ENCODE results near the gene SETDB2. TPM values are rescaled to one million over a fixed set of nuclear protein-coding genes. Genes with fewer than 3 reads are reported as not detected.

SETDB2 gene
- polyA plus RNA-seq, 1 donor from 2014 or later, result 14.6 TPM

DNA sequence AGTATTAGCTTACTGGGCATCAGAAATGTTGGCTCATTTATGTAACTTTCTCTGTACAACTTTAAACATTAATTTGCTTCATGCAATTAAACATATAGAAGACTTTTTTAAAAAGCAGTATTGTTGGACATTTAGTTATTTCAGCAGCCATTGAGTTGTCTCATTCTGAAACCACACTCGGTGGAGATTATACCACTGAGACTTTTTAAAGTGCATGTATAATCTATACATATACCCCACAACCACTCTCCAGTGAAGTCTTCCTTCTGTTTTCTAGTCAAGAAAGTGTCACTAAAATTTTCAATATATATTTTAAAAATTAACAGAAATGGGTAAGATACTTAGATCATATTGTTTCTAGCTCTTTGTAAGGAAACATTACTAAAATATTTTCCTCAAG, 15.5 kb downstream of the SETDB2 start:
- no peaks in the 10 kb centered on the region for H3K27me3 ChIP-seq (ENCODE audit: insufficient read depth, low read depth, low read length)
- H3K27ac ChIP-seq (ENCODE audit: low read length), result no peak overlapping the region
- TF ChIP-seq EZH2 (IDR thresholded peaks at IDR 0.05; ENCODE audit: borderline replicate concordance, insufficient read depth, low read length, poor library complexity, severe bottlenecking) (no peak), EP300 (conservative IDR thresholded peaks at IDR 0.05; ENCODE audit: poor library complexity, severe bottlenecking) (no peak), RAD21 (conservative IDR thresholded peaks at IDR 0.05) (no peak), SMC3 (conservative IDR thresholded peaks at IDR 0.05; ENCODE audit: poor library complexity) (no peak), TAF1 (IDR thresholded peaks at IDR 0.05; ENCODE audit: low read depth) (no peak), POLR2AphosphoS5 (IDR thresholded peaks at IDR 0.05) (no peak), MXI1 (conservative IDR thresholded peaks at IDR 0.05; ENCODE audit: poor library complexity, severe bottlenecking) (no peak)
- TF ChIP-seq, protein P1, sequence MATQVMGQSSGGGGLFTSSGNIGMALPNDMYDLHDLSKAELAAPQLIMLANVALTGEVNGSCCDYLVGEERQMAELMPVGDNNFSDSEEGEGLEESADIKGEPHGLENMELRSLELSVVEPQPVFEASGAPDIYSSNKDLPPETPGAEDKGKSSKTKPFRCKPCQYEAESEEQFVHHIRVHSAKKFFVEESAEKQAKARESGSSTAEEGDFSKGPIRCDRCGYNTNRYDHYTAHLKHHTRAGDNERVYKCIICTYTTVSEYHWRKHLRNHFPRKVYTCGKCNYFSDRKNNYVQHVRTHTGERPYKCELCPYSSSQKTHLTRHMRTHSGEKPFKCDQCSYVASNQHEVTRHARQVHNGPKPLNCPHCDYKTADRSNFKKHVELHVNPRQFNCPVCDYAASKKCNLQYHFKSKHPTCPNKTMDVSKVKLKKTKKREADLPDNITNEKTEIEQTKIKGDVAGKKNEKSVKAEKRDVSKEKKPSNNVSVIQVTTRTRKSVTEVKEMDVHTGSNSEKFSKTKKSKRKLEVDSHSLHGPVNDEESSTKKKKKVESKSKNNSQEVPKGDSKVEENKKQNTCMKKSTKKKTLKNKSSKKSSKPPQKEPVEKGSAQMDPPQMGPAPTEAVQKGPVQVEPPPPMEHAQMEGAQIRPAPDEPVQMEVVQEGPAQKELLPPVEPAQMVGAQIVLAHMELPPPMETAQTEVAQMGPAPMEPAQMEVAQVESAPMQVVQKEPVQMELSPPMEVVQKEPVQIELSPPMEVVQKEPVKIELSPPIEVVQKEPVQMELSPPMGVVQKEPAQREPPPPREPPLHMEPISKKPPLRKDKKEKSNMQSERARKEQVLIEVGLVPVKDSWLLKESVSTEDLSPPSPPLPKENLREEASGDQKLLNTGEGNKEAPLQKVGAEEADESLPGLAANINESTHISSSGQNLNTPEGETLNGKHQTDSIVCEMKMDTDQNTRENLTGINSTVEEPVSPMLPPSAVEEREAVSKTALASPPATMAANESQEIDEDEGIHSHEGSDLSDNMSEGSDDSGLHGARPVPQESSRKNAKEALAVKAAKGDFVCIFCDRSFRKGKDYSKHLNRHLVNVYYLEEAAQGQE (IDR thresholded peaks at IDR 0.05; ENCODE audit: borderline replicate concordance), result no peak

DNA sequence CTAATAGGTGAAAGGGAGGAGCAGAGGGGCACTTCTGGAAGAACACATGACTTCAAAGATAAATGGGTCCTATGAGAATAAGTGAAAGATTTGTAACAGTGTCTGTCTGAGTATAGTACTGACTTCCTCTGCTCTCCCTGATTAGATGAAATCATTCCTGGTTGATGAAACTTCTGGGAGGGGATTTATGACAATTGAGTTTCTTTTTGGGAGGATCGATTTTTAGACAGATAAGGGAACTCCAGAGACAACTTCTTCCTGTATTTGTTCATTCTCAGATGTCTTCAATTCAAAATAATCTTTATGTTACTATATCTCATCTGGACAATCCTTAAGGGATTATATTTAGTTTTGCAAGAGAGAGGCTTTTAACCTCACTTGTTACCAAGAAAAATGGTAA, 20.0 kb downstream of the SETDB2 start:
- Histone ChIP-seq H3K27ac (ENCODE audit: low read length) (no peak overlapping the region), H3F3A (ENCODE audit: insufficient read depth, low read length, poor library complexity, severe bottlenecking) (no peaks in the 10 kb centered on the region), H3K9me2 (ENCODE audit: insufficient read depth, low read length) (no peaks in the 10 kb centered on the region), H3K27me3 (ENCODE audit: insufficient read depth, low read depth, low read length) (no peaks in the 10 kb centered on the region), H3K4me2 (ENCODE audit: low read length) (no peak overlapping the region), H3K79me2 (replicated peaks; ENCODE audit: insufficient read depth, low read length) (no peaks in the 10 kb centered on the region), H3K36me3 (ENCODE audit: insufficient read depth, low read length) (peaks cover 13% of the 10 kb centered on the region), H2AFZ (ENCODE audit: low read depth, low read length) (no peak overlapping the region), H4K20me1 (ENCODE audit: insufficient read depth) (no peaks in the 10 kb centered on the region), H3K4me3 (ENCODE audit: low read length) (no peak overlapping the region), H3K9ac (ENCODE audit: low read length) (no peak overlapping the region), H3K9me3 (ENCODE audit: low read length) (no peaks in the 10 kb centered on the region)
- TF ChIP-seq MXI1 (conservative IDR thresholded peaks at IDR 0.05; ENCODE audit: poor library complexity, severe bottlenecking), result no peak
- no peak for TF ChIP-seq EP300 (conservative IDR thresholded peaks at IDR 0.05; ENCODE audit: poor library complexity, severe bottlenecking)
- TF ChIP-seq, protein P2, sequence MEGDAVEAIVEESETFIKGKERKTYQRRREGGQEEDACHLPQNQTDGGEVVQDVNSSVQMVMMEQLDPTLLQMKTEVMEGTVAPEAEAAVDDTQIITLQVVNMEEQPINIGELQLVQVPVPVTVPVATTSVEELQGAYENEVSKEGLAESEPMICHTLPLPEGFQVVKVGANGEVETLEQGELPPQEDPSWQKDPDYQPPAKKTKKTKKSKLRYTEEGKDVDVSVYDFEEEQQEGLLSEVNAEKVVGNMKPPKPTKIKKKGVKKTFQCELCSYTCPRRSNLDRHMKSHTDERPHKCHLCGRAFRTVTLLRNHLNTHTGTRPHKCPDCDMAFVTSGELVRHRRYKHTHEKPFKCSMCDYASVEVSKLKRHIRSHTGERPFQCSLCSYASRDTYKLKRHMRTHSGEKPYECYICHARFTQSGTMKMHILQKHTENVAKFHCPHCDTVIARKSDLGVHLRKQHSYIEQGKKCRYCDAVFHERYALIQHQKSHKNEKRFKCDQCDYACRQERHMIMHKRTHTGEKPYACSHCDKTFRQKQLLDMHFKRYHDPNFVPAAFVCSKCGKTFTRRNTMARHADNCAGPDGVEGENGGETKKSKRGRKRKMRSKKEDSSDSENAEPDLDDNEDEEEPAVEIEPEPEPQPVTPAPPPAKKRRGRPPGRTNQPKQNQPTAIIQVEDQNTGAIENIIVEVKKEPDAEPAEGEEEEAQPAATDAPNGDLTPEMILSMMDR (IDR thresholded peaks at IDR 0.05; ENCODE audit: poor library complexity, severe bottlenecking), result no peak
- TF ChIP-seq, protein P1 (IDR thresholded peaks at IDR 0.05; ENCODE audit: borderline replicate concordance), result no peak
- TF ChIP-seq TAF1 (IDR thresholded peaks at IDR 0.05; ENCODE audit: low read depth), result no peak
- no peak for TF ChIP-seq RAD21 (conservative IDR thresholded peaks at IDR 0.05)
- no peak for TF ChIP-seq SMC3 (conservative IDR thresholded peaks at IDR 0.05; ENCODE audit: poor library complexity)
- TF ChIP-seq POLR2AphosphoS5 (IDR thresholded peaks at IDR 0.05), result no peak
- TF ChIP-seq EZH2 (IDR thresholded peaks at IDR 0.05; ENCODE audit: borderline replicate concordance, insufficient read depth, low read length, poor library complexity, severe bottlenecking), result no peak

More for the DNA sequence above, 15.5 kb downstream of the SETDB2 start:
- Histone ChIP-seq H3K4me2 (ENCODE audit: low read length) (no peak overlapping the region), H3K4me3 (ENCODE audit: low read length) (no peak overlapping the region), H4K20me1 (ENCODE audit: insufficient read depth) (no peaks in the 10 kb centered on the region), H3K9me2 (ENCODE audit: insufficient read depth, low read length) (no peaks in the 10 kb centered on the region), H2AFZ (ENCODE audit: low read depth, low read length) (no peak overlapping the region), H3K36me3 (ENCODE audit: insufficient read depth, low read length) (peaks cover 12% of the 10 kb centered on the region), H3K79me2 (replicated peaks; ENCODE audit: insufficient read depth, low read length) (no peaks in the 10 kb centered on the region), H3K9ac (ENCODE audit: low read length) (no peak overlapping the region), H3F3A (ENCODE audit: insufficient read depth, low read length, poor library complexity, severe bottlenecking) (no peaks in the 10 kb centered on the region), H3K9me3 (ENCODE audit: low read length) (no peaks in the 10 kb centered on the region)
